ENCODE measurements around the gene MEX3B.

MEX3B gene

DNA sequence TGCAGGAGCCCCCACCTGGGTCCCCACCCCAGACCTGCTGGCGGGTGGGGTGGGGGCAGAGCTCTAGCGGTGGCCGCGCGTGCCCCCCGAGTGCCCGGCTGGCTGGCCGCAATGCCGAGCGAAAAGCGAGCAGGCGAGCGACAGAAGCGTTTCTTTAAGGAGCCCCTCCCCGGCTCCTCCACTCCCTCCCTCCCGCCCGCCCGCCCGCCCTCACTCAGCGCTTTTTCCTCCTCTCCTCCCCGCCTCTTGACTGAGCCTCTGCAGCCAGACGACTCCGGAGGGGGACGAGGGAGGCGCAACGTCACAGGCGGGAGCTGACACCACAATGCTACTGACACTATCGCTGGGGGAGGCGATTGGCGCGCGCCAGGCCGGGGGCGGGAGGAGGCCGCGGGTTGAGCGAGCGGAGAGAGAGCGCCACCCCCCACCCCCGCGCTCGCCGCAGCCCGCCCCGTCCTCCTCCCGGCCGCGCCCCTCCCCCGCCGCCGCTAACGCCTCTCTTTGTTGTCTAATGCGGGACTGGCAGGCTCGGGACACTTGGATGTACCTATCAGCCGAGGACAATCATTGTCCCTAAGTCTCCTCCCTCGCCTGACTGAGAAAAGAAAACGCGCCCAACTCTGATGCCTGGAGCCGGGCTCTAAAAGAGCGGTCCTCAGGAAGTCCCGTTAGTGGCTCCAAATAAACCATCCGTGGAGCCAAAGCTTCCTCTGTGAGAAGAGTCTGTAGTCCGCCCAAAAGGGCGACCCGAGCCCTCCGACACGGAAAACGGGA, at the start of gene MEX3B:
MEX3B (minus strand) TSS at position 127 of the 774 bp plus-strand sequence. CDS start 313 bp downstream, outside the sequence.
- in situ Hi-C loops (cut with HindIII; ENCODE audit: low sequenced_read_pairs): no loop called here
- TF ChIP-seq, protein P1, sequence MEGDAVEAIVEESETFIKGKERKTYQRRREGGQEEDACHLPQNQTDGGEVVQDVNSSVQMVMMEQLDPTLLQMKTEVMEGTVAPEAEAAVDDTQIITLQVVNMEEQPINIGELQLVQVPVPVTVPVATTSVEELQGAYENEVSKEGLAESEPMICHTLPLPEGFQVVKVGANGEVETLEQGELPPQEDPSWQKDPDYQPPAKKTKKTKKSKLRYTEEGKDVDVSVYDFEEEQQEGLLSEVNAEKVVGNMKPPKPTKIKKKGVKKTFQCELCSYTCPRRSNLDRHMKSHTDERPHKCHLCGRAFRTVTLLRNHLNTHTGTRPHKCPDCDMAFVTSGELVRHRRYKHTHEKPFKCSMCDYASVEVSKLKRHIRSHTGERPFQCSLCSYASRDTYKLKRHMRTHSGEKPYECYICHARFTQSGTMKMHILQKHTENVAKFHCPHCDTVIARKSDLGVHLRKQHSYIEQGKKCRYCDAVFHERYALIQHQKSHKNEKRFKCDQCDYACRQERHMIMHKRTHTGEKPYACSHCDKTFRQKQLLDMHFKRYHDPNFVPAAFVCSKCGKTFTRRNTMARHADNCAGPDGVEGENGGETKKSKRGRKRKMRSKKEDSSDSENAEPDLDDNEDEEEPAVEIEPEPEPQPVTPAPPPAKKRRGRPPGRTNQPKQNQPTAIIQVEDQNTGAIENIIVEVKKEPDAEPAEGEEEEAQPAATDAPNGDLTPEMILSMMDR (IDR thresholded peaks at IDR 0.05; ENCODE audit: low read depth, low read length): no peak
- peak; percentile 99 for DNase-seq (ENCODE audit: low read depth, low spot score)
- peak within 1 kb of the TSS; percentile 90 for H3K4me3 ChIP-seq (ENCODE audit: low read depth, low read length)

DNA sequence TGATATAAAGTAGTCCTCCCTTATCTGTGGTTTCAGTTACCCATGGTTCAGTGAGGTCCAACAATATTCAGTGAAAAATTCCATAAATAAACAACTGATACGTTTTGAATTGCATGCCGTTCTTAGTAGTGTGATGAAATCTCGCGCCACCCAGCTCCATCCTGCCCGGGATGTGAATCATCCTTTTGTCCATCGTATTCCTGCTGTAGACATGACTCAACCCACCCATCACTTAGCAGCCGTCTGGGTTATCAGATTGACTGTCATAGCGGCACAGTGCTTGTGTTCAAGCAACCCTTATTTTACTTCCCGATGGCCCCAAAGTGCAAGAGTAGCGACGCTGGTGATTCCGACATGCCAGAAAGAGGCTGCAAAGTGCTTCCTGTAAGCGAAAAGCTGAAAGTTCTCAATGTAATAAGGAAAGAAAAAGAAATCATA, 48.0 kb upstream of the MEX3B start:
- H3K4me3 ChIP-seq (ENCODE audit: low read depth, low read length): peak overlapping the region; percentile 11
- in situ Hi-C loops (cut with HindIII; ENCODE audit: low sequenced_read_pairs): no loop called here
- TF ChIP-seq, protein P1 (IDR thresholded peaks at IDR 0.05; ENCODE audit: low read depth, low read length): no peak
- peak; percentile 86 for DNase-seq (ENCODE audit: low read depth, low spot score)

DNA sequence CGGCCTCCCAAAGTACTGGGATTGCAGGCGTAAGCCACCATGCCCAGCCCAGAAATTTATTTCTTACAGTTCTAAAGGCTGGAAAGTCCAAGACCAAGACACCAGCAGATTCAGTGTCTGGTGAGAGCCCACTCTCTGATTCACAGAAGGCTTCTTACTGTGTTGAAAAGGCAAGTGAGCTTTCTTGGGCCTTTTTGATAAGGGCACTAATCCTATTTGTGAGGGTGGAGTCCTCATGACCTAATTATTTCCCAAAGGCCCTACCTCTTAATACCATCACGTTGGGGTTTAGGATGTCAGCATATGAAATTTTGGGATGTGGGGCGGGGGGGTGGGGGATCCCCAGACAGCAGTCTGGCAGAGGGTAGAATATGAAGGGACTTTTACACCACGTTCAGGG, 47.5 kb upstream of the MEX3B start:
- in situ Hi-C loops (cut with HindIII; ENCODE audit: low sequenced_read_pairs): no loop called here
- TF ChIP-seq, protein P1 (IDR thresholded peaks at IDR 0.05; ENCODE audit: low read depth, low read length): no peak
- DNase-seq (ENCODE audit: low read depth, low spot score): no peak
- no peak overlapping the region for H3K4me3 ChIP-seq (ENCODE audit: low read depth, low read length)

DNA sequence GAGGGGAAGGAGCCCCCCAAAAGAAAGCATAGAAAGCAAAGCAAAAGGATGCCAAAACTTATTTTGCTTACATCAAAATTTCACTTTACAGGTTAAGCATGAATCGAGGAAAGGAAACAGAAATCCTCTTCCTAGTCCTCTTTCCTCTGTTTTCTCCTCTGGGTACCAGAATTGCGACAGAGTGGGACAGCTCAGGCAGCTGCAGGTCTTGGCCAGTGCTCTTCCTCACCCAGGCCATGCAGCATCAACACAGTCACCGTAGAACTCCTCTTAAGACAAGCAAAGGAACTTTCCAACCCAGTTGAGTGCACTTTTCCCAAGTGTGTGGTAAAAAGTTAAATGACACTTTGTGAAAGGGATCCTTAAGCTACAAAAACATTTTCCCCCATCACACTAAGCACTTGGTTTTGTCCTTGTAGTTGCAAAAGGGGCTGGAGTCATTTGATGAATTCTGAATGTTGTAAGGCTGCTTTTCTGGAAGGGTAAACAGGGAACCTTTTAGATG, 45.9 kb upstream of the MEX3B start:
- TF ChIP-seq, protein P1 (IDR thresholded peaks at IDR 0.05; ENCODE audit: low read depth, low read length): no peak
- in situ Hi-C loops (cut with HindIII; ENCODE audit: low sequenced_read_pairs): no loop called here
- no peak overlapping the region for H3K4me3 ChIP-seq (ENCODE audit: low read depth, low read length)
- no peak for DNase-seq (ENCODE audit: low read depth, low spot score)

DNA sequence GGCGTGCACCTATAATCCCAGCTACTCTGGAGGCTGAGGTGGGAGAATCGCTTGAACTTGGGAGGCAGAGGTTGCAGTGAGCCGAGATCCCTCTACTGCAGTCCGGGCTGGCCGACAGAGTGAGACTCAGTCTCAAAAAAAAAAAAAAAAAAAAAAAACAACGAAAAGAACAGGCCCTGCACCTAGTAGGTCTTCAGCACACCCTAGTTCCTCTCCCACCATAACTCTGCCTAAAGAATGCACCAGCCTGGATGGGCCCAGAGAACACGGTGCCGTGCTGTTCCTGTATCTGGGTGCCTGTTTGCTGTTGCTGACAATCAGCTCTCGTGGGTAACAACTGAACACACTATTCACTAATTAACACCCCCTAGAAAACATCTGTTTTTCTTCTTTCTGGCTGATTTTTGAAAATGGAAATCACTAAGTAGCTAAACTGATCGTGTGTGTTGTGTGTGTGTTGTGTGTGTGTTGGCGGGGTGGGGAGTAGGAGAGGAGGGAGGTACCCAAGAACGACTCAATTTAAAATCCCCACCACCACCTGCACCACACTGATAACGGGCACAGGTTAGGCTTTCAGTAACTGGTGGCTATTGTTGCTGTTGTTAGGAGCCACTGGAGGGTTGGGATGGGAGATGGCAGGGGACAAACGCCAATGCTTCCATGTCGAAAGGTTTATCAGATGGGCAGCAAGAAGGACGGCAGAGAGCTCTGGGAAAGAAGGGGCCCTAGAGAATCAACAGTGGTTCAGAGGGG, 40.6 kb upstream of the MEX3B start:
- in situ Hi-C loops (cut with HindIII; ENCODE audit: low sequenced_read_pairs): no loop called here
- no peak for DNase-seq (ENCODE audit: low read depth, low spot score)
- no peak overlapping the region for H3K4me3 ChIP-seq (ENCODE audit: low read depth, low read length)
- TF ChIP-seq, protein P1 (IDR thresholded peaks at IDR 0.05; ENCODE audit: low read depth, low read length): no peak

DNA sequence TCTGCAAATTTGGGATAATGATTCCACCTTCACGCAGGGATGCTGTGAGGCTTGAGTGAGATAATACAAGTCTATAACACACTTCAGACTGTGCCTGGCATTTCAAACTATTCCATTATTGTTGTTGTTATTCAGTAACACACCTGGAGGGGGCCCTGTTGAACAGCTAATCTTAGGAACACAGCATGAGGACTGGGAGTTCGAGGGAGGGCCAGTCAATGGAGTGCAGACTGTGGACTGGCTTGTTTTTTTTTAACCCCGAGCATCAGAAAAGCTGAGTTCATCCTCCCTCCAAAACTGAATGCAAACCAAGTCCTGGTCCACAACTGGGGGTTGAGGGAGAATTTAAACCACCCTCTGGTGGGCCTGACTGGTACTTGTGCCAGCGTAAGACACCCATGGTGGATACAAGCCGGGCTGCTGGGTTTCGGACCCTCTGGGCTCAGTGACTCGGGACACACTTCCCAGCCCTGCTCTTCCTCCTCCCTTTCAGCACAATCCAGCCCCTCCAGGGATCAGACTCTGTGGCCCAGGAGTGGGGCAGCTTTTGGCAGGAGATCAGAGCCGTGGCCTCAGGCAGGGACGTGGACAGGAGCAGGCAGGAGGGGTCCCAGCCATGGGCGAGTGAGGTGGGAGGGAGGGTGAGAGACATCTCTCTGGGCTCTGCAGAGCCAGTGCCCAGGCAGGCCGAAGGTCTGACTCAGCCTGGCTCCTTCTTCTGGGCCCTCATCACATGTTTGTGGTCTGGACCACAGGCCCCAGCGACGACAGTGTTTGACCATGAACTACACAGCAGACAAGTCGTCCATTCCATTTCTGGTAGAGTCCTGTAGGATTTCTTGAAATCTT, 36.3 kb upstream of the MEX3B start:
- peak; percentile 95 for DNase-seq (ENCODE audit: low read depth, low spot score)
- no peak overlapping the region for H3K4me3 ChIP-seq (ENCODE audit: low read depth, low read length)
- TF ChIP-seq, protein P1 (IDR thresholded peaks at IDR 0.05; ENCODE audit: low read depth, low read length): peak; percentile 41
- in situ Hi-C loops (cut with HindIII; ENCODE audit: low sequenced_read_pairs): no loop called here
